HepG2 (cell line): ENCODE results near the gene GNAI2. TPM values are rescaled to one million over a fixed set of nuclear protein-coding genes. Genes with fewer than 3 reads are reported as not detected.

Experiments used
- DNMT1 ChIP-seq: sonication (generic); formaldehyde crosslinking; IDR thresholded peaks from 2 replicates; pipeline ENCODE4 v1.5.1; 2020; ENCODE audit warnings: mild to moderate bottlenecking, missing genetic modification reagents
- HNF1A ChIP-seq, 2 experiments: sonication (generic) in 1 of 2; formaldehyde crosslinking in 1 of 2; IDR thresholded peaks; 2 replicates each; pipeline versions ENCODE4 v1.4.0 to v1.6.1; 2016 to 2020; ENCODE audit warnings: borderline replicate concordance in 1 of 2, low read depth in 1 of 2, mild to moderate bottlenecking in 1 of 2, missing genetic modification reagents in 1 of 2
- MTF2 ChIP-seq: sonication (generic); formaldehyde crosslinking; IDR thresholded peaks from 2 replicates; pipeline ENCODE4 v1.5.0; 2020; ENCODE audit warnings: missing genetic modification reagents, borderline replicate concordance
- NKX3-1 ChIP-seq: sonication (generic); formaldehyde crosslinking; IDR thresholded peaks from 2 replicates; pipeline ENCODE4 v1.5.0; 2020; ENCODE audit warnings: missing genetic modification reagents
- SALL2 ChIP-seq: sonication (generic); formaldehyde crosslinking; IDR thresholded peaks from 2 replicates; pipeline ENCODE4 v1.8.1; 2023; ENCODE audit warnings: mild to moderate bottlenecking, missing genetic modification reagents, inconsistent platforms
- SKIL ChIP-seq: sonication (generic); formaldehyde crosslinking; IDR thresholded peaks from 2 replicates; pipeline ENCODE4 v1.8.0; 2022; ENCODE audit warnings: missing genetic modification reagents, mild to moderate bottlenecking, moderate library complexity, borderline replicate concordance
- SYNCRIP ChIP-seq: fragments of 200-400 bp; formaldehyde crosslinking; IDR thresholded peaks from 2 replicates; pipeline ENCODE4 v1.6.1; 2018; ENCODE audit warnings: mild to moderate bottlenecking, low read depth, low read length; ENCODE audit not compliant: insufficient read depth
- ZNF138 ChIP-seq: sonication (generic); formaldehyde crosslinking; IDR thresholded peaks from 2 replicates; pipeline ENCODE4 v1.5.0; 2020; ENCODE audit warnings: mild to moderate bottlenecking, low read depth, missing genetic modification reagents
- ZNF142 ChIP-seq: sonication (generic); formaldehyde crosslinking; IDR thresholded peaks from 2 replicates; pipeline ENCODE4 v1.4.0; 2020; ENCODE audit warnings: missing genetic modification reagents
- ZNF484 ChIP-seq: sonication (generic); formaldehyde crosslinking; IDR thresholded peaks from 2 replicates; pipeline ENCODE4 v1.5.1; 2020; ENCODE audit warnings: mild to moderate bottlenecking, low read depth, missing genetic modification reagents, borderline replicate concordance
- ZNF678 ChIP-seq: sonication (generic); formaldehyde crosslinking; IDR thresholded peaks from 2 replicates; pipeline ENCODE4 v1.4.0; 2020; ENCODE audit warnings: mild to moderate bottlenecking, missing genetic modification reagents
- ZNF800 ChIP-seq: sonication (generic); formaldehyde crosslinking; IDR thresholded peaks from 2 replicates; pipeline ENCODE4 v1.4.0; 2020; ENCODE audit warnings: missing genetic modification reagents
- ZNF891 ChIP-seq: sonication (generic); formaldehyde crosslinking; IDR thresholded peaks from 2 replicates; pipeline ENCODE4 v1.5.0; 2020; ENCODE audit warnings: mild to moderate bottlenecking, missing genetic modification reagents
- polyA plus RNA-seq, 8 experiments: library from polyadenylated mRNA; depleted of rRNA in 3 of 8; stranded (reverse) in 7 of 8; unstranded in 1 of 8; fragments of >200 nt; fragmentation: Illumina TruSeq in 4 of 8; extraction: Trizol in 4 of 8; gene quantifications; 2 replicates each; pipeline versions ENCODE4 v1.2.1 to v1.2.3, GENCODE V29; 2011 to 2016; ENCODE audit warnings: low read depth in 4 of 8, missing spikeins in 1 of 8, mixed read lengths in 1 of 8; ENCODE audit not compliant: insufficient read depth in 1 of 8
- total RNA-seq, 5 experiments: library from RNA; depleted of rRNA; stranded (reverse); fragments of >200 nt; fragmentation: Illumina TruSeq; extraction: Trizol; gene quantifications; 2 replicates each; pipeline ENCODE4 v1.2.3, GENCODE V29; 2016; ENCODE audit warnings: low read depth in 1 of 5

The GNAI2 gene
- total and polyA plus RNA-seq, 2 of the 13 experiments (the other 11 are each of a cell fraction or from before 2014, with no cell fraction given) = 51.1 to 66.2 TPM

GRCh38 chr3:50208677-50209344 lies 27.2 kb upstream of the GNAI2 start (continued):
- 0 out of 2 replicates have a peak, but pooled peaks have one; percentile 41 for TF ChIP-seq ZNF142 (CRISPR knock-in tag)
- peak; percentile 98 for TF ChIP-seq SKIL (CRISPR knock-in tag)
- TF ChIP-seq ZNF678 (CRISPR knock-in tag) = no peak
- no peak for TF ChIP-seq MTF2
- no peak for TF ChIP-seq SYNCRIP
- TF ChIP-seq SALL2 = peak; percentile 90
- TF ChIP-seq HNF1A (IDR thresholded peaks at IDR 0.05; ENCODE audit: low read depth) = 0 out of 2 replicates have a peak, but pooled peaks have one; percentile 38
- TF ChIP-seq HNF1A (CRISPR knock-in tag; IDR thresholded peaks at IDR 0.05; ENCODE audit: borderline replicate concordance) = peak; percentile 89
- peak; percentile 64; the same call in 1 of the 2 replicates for TF ChIP-seq NKX3-1 (CRISPR knock-in tag)
- TF ChIP-seq ZNF484 (CRISPR knock-in tag) = no peak
- no peak for TF ChIP-seq ZNF891 (CRISPR knock-in tag)
- no peak for TF ChIP-seq DNMT1 (CRISPR knock-in tag)
- no peak; the same call in 1 of the 2 replicates for TF ChIP-seq ZNF800
- no peak for TF ChIP-seq ZNF138 (CRISPR knock-in tag)
